Fibroblast of the conjunctiva (primary cell): ENCODE data around the gene SHBG.
"Not testable (repeated sequence)": the region's sequence is repeated elsewhere in the genome, so short reads cannot be mapped to it uniquely, and the experiment has no call there.

ENCODE experiments used
- DNase-seq: peaks from one replicate; pipeline ENCODE4 v3.0.0-alpha.2; 2010; ENCODE audit warnings: low read depth

The SHBG gene

GRCh38 chr17:7629939-7630571 lies at the start of gene SHBG:
SHBG (plus strand) TSS chr17:7630135; CDS start chr17:7630173, 38 bp downstream.
- no peak for DNase-seq

GRCh38 chr17:7580604-7581575 lies 49.0 kb upstream of the SHBG start:
- DNase-seq: no peak

- DNase-seq: no peak
Observed at GRCh38 chr17:7582396-7583252, 47.3 kb upstream of the SHBG start.

- peak; percentile 96 for DNase-seq
Observed at GRCh38 chr17:7583253-7584109, 46.5 kb upstream of the SHBG start, which contains the start of gene MPDU1. MPDU1 (plus strand) TSS chr17:7583852; CDS start chr17:7583863, 11 bp downstream.

- DNase-seq: no peak
Observed at GRCh38 chr17:7586673-7587419, 43.1 kb upstream of the SHBG start.

GRCh38 chr17:7587420-7588151 lies 42.3 kb upstream of the SHBG start:
- DNase-seq: peak; percentile 76

- no peak for DNase-seq
Observed at GRCh38 chr17:7588553-7589203, 41.3 kb upstream of the SHBG start.

- peak; percentile 75 for DNase-seq
Observed at GRCh38 chr17:7589204-7589868, 40.6 kb upstream of the SHBG start.

- no peak for DNase-seq
Observed at GRCh38 chr17:7589891-7590691, 39.8 kb upstream of the SHBG start, which contains the start of gene SOX15. SOX15 (minus strand) TSS chr17:7590094; CDS start chr17:7589676, 418 bp downstream.

- DNase-seq: no peak
Observed at GRCh38 chr17:7590743-7591142, 39.2 kb upstream of the SHBG start.

- no peak for DNase-seq
Observed at GRCh38 chr17:7591596-7591995, 38.3 kb upstream of the SHBG start.

GRCh38 chr17:7592422-7593021 lies 37.4 kb upstream of the SHBG start:
- no peak for DNase-seq

- DNase-seq: no peak
Observed at GRCh38 chr17:7593296-7593695, 36.6 kb upstream of the SHBG start.

- not testable (repeated sequence) for DNase-seq
Observed at GRCh38 chr17:7597561-7597960, 32.4 kb upstream of the SHBG start.

GRCh38 chr17:7606280-7606679 lies 23.7 kb upstream of the SHBG start:
- no peak for DNase-seq

GRCh38 chr17:7610641-7611040 lies 19.3 kb upstream of the SHBG start:
- no peak for DNase-seq

- no peak for DNase-seq
Observed at GRCh38 chr17:7611635-7612293, 18.2 kb upstream of the SHBG start.
